Upper lobe of left lung (tissue), 6 donors: ENCODE data around the gene POSTN. TPM values are rescaled to one million over a fixed set of nuclear protein-coding genes. Genes with fewer than 3 reads are reported as not detected.

ENCODE experiments used
- ATAC-seq, 2 donors: fragments of 200-7000 bp; cut with Tn5 transposase; one replicate each; pipeline ENCODE4 v1.9.1; 2022; ENCODE audit warnings: mild to moderate bottlenecking in 2 of 2, moderate library complexity in 2 of 2; ENCODE audit not compliant: low FRiP score in 2 of 2
- DNase-seq, 2 donors: peaks; one replicate each; pipeline ENCODE4 v3.0.0-alpha.2; 2019 to 2020
- H3K27ac ChIP-seq, 4 donors: fragments of 200-600 bp; sonication (generic); one replicate each; pipeline ENCODE4 v1.5.1; 2016 to 2019
- H3K27me3 ChIP-seq, 4 donors: fragments of 200-600 bp; sonication (generic); one replicate each; pipeline ENCODE4 v1.5.1; 2017 to 2019
- H3K36me3 ChIP-seq, 4 donors: fragments of 200-600 bp; sonication (generic); one replicate each; pipeline ENCODE4 v1.5.1; 2016 to 2019
- H3K4me1 ChIP-seq, 4 donors: fragments of 200-600 bp; sonication (generic); one replicate each; pipeline ENCODE4 v1.5.1; 2018 to 2019
- H3K4me3 ChIP-seq, 4 donors: fragments of 200-600 bp; sonication (generic); one replicate each; pipeline ENCODE4 v1.5.1; 2017 to 2019; ENCODE audit warnings: mild to moderate bottlenecking in 2 of 4, moderate library complexity in 1 of 4
- H3K9me3 ChIP-seq, 4 donors: fragments of 200-600 bp; sonication (generic); one replicate each; pipeline ENCODE4 v1.5.1; 2018 to 2019
- EP300 ChIP-seq, 4 donors: sonication (generic); formaldehyde crosslinking; IDR thresholded peaks; one replicate each; pipeline ENCODE4 v1.5.1; 2017; ENCODE audit warnings: antibody characterized with exemption in 4 of 4, control low read depth in 2 of 4
- POLR2A ChIP-seq, 4 donors: fragments of 450-650 bp; IDR thresholded peaks; one replicate each; pipeline ENCODE4 v1.5.1; 2016 to 2017; ENCODE audit warnings: antibody characterized with exemption in 4 of 4, mild to moderate bottlenecking in 2 of 4
- POLR2AphosphoS5 ChIP-seq, 2 donors: sonication (generic); formaldehyde crosslinking; IDR thresholded peaks; one replicate each; pipeline ENCODE4 v1.5.1; 2017; ENCODE audit warnings: antibody characterized with exemption in 2 of 2
- WGBS, 2 donors: methylation state at CpG; one replicate each; pipeline ENCODE4 v1.1.5; 2017 to 2018; 5-methylcytosine and 5-hydroxymethylcytosine counted together
- total RNA-seq, 6 donors: library from RNA; depleted of rRNA in 4 of 6; stranded (reverse); fragments of >200 nt in 4 of 6; gene quantifications; one replicate each; pipeline versions ENCODE4 v1.1.0 to v1.2.1, GENCODE V29; 2016 to 2021
- TF ChIP-seq, protein P1 (sequence below), 6 experiments: fragments of 450-650 bp in 4 of 6; fragments of 200-600 bp in 2 of 6; sonication (generic) in 2 of 6; IDR thresholded peaks; one replicate each; pipeline ENCODE4 v1.5.1; 2016 to 2019; ENCODE audit warnings: antibody characterized with exemption in 6 of 6
- donor health status: DM: no; HTN: no; CAD: no; lungs with moderate emphysema.
- donor health status: DM: no; HTN: yes; CAD: no; lungs with severe emphysema.

POSTN gene
- total RNA-seq, 6 donors from 2014 or later, result 1.0 to 55.5 (median 23.5) TPM

DNA sequence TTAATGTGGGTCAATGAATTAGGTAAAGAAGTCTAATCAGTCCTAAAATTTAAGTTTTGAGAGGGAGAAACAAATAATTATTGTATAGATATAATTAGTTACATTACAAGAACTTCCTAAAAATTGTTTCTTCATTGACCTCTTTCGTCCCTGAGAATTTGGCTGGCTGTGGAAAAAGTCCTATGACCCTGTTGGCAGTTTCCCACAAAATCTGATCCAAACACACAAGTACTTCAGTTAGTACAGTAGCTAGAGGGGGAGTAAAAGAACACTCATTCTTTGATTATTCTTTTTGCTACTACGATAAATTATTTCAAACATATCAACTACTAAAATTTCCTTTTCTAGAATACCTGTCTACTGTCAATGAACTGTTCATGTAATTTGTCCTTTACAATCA is 11.3 kb downstream of the POSTN start:
- no peaks in the 10 kb centered on the region for H3K27me3 ChIP-seq
- ATAC-seq, result no peak
- no peaks in the 10 kb centered on the region for H3K9me3 ChIP-seq
- no peak overlapping the region for H3K27ac ChIP-seq
- H3K4me1 ChIP-seq, result no peaks in the 10 kb centered on the region
- no peak overlapping the region for H3K4me3 ChIP-seq
- DNase-seq, result no peak
- TF ChIP-seq POLR2A (IDR thresholded peaks at IDR 0.05) (no peak), POLR2AphosphoS5 (IDR thresholded peaks at IDR 0.05) (no peak), EP300 (IDR thresholded peaks at IDR 0.05) (no peak)
- TF ChIP-seq, protein P1, sequence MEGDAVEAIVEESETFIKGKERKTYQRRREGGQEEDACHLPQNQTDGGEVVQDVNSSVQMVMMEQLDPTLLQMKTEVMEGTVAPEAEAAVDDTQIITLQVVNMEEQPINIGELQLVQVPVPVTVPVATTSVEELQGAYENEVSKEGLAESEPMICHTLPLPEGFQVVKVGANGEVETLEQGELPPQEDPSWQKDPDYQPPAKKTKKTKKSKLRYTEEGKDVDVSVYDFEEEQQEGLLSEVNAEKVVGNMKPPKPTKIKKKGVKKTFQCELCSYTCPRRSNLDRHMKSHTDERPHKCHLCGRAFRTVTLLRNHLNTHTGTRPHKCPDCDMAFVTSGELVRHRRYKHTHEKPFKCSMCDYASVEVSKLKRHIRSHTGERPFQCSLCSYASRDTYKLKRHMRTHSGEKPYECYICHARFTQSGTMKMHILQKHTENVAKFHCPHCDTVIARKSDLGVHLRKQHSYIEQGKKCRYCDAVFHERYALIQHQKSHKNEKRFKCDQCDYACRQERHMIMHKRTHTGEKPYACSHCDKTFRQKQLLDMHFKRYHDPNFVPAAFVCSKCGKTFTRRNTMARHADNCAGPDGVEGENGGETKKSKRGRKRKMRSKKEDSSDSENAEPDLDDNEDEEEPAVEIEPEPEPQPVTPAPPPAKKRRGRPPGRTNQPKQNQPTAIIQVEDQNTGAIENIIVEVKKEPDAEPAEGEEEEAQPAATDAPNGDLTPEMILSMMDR (IDR thresholded peaks at IDR 0.05), result no peak
- WGBS, 2 donors, result 52 to 70% methylated on average over 2 of the region's 2 CpGs
- H3K36me3 ChIP-seq, result no peaks in the 10 kb centered on the region

DNA sequence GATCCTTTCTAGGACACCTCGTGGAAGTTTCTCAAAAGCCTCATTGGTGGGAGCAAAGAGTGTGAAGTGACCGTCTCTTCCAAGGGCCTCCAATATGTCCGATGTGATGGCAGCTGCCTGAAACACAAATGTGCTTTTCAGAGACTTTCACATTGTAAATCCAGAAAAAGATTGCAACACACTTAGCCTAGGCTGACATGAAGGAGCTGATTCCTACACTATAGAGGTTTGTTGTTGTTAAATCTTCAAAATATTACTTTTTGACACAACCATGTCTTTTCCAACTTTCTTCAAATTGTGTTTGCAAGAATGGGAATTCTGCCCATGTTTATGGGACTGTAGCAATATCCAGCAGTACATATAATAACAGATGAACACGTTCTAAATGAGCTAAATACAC is 12.4 kb downstream of the POSTN start:
- no peaks in the 10 kb centered on the region for H3K27me3 ChIP-seq
- H3K9me3 ChIP-seq, result no peaks in the 10 kb centered on the region
- no peak for DNase-seq
- no peaks in the 10 kb centered on the region for H3K36me3 ChIP-seq
- no peak for ATAC-seq
- no peak for TF ChIP-seq POLR2AphosphoS5 (IDR thresholded peaks at IDR 0.05)
- no peak for TF ChIP-seq EP300 (IDR thresholded peaks at IDR 0.05)
- TF ChIP-seq POLR2A (IDR thresholded peaks at IDR 0.05), result no peak
- TF ChIP-seq, protein P1 (IDR thresholded peaks at IDR 0.05), result no peak
- H3K4me1 ChIP-seq, result no peaks in the 10 kb centered on the region
- H3K27ac ChIP-seq, result no peak overlapping the region
- 82 to 86% methylated on average over 4 of the region's 4 CpGs for WGBS, 2 donors
- no peak overlapping the region for H3K4me3 ChIP-seq

DNA sequence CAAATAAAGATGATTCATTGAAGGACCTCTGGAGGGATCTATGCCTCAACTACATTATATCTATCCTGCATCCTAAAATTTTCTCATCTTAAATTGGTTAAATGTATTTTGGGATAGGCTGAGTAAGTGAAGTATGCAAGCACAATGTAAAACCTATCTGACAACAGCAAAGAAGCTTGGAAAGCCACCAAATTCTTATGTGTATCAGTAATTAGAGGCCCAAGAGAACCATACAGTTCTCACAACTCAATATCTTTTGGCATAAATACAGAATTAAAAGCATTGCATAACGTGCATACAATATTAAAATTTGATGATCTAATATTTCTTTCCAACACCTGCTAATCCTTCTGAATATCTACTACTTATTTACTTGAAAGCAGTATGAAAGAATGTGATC is 13.0 kb downstream of the POSTN start:
- WGBS, 2 donors, result 65 to 67% methylated on average over 1 of the region's 1 CpG
- H3K4me1 ChIP-seq, result no peaks in the 10 kb centered on the region
- TF ChIP-seq, protein P1 (IDR thresholded peaks at IDR 0.05), result no peak
- TF ChIP-seq POLR2AphosphoS5 (IDR thresholded peaks at IDR 0.05) (no peak), EP300 (IDR thresholded peaks at IDR 0.05) (no peak), POLR2A (IDR thresholded peaks at IDR 0.05) (no peak)
- no peak overlapping the region for H3K4me3 ChIP-seq
- H3K36me3 ChIP-seq, result no peaks in the 10 kb centered on the region
- no peaks in the 10 kb centered on the region for H3K9me3 ChIP-seq
- no peak for DNase-seq
- no peak overlapping the region for H3K27ac ChIP-seq
- no peak for ATAC-seq
- no peaks in the 10 kb centered on the region for H3K27me3 ChIP-seq

DNA sequence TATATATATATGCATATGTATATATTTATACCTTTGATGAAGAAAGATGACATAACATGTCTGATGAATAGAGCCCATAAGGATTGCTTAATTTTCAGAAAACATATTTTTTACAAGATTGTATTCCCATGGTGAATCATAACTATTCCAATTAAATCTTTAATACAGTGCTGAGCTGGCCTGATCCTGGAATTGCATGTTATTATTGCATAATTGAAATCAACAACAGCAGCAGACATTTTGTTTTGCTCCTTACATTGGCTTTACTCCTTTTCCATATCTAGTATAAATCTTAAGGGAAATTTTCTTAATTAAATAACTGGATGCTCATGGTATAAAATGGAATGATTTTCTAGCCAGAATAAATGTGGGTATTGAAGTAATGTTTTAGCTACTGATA is 22.0 kb downstream of the POSTN start:
- H3K4me3 ChIP-seq, result no peak overlapping the region
- DNase-seq (no peak), ATAC-seq (no peak)
- no peaks in the 10 kb centered on the region for H3K9me3 ChIP-seq
- no peaks in the 10 kb centered on the region for H3K4me1 ChIP-seq
- no peak for TF ChIP-seq POLR2AphosphoS5 (IDR thresholded peaks at IDR 0.05)
- TF ChIP-seq EP300 (IDR thresholded peaks at IDR 0.05), result no peak
- TF ChIP-seq, protein P1 (IDR thresholded peaks at IDR 0.05), result no peak
- no peak for TF ChIP-seq POLR2A (IDR thresholded peaks at IDR 0.05)
- no peaks in the 10 kb centered on the region for H3K27me3 ChIP-seq
- no peaks in the 10 kb centered on the region for H3K36me3 ChIP-seq
- no peak overlapping the region for H3K27ac ChIP-seq

DNA sequence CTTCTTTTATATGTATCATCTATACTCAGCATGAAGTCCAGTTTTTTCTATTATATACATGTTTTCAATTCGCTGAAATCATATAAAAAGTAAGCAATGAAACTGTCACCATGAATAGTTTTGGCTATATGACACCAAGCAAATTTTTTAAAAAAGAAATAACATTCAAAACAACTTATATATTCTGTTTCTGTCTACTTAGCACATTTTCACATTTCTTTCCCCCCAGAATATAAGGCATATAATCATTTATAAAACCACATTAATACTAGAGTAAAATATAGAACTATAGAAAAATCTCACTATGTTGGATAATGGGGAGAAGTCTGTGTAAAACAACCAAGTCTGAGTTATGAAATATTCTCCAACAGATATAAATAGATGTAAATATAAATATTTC is 33.1 kb downstream of the POSTN start:
- Histone ChIP-seq H3K27me3 (no peaks in the 10 kb centered on the region), H3K9me3 (no peaks in the 10 kb centered on the region), H3K36me3 (no peaks in the 10 kb centered on the region), H3K4me3 (no peak overlapping the region), H3K27ac (no peak overlapping the region), H3K4me1 (no peaks in the 10 kb centered on the region)
- DNase-seq (no peak), ATAC-seq (no peak)
- WGBS, 2 donors, result 75 to 84% methylated on average over 1 of the region's 1 CpG
- TF ChIP-seq EP300 (IDR thresholded peaks at IDR 0.05) (no peak), POLR2A (IDR thresholded peaks at IDR 0.05) (no peak), POLR2AphosphoS5 (IDR thresholded peaks at IDR 0.05) (no peak)
- TF ChIP-seq, protein P1 (IDR thresholded peaks at IDR 0.05), result no peak
